ENCODE results near the gene NOS1. TPM values are rescaled to one million over a fixed set of nuclear protein-coding genes. Genes with fewer than 3 reads are reported as not detected.

NOS1 gene
- total RNA-seq, 2 experiments from 2014 or later: not detected

DNA sequence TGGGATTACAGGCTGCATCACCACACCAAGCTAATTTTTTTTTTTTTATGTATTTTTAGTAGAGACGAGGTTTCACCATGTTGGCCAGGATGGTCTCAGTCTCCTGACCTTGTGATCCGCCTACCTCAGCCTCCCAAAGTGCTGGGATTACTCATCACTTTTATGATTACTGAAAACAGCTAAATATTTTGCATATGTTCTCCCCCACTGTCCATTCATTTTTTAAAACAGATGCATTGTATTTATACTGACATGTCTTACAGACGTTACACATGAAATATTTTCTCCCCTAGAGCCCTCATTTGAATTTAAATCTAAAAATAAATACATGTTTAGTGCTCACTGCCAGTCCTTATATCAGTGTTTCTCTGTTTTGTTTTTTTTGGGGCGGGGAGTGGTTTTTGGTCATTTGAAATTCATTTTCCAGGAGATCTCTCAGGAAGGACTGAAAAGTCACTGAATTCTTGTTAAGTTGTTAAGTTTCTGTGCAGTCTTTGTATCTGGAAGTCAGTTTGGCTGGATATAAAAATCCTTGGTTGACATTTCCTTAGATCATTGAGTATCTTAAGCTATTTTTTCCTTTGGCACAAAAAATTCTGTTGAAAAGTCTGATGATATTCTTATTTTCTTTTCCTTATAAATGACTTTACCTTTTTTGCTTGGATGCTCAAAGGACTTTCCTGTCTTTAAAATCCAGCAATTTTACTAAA, 180.5 kb downstream of the NOS1 start:
- H3K4me3 Mint-ChIP-seq: no peak overlapping the region
- H3K27me3 Mint-ChIP-seq (ENCODE audit: low read depth): no peaks in the 10 kb centered on the region
- no peak for ATAC-seq
- peaks cover 69% of the 10 kb centered on the region for H3K36me3 Mint-ChIP-seq (ENCODE audit: low read depth)
- no peak for DNase-seq
- POLR2A ChIA-PET: interaction anchor here (1.6 kb wide), 1 partner anchor 9 kb away, joined by 5 read pairs; the partner anchor contains the start of gene FBXO21
- CTCF ChIA-PET: interaction anchor here (1.0 to 1.4 kb wide), 2 partner anchors 12 to 13 kb away, joined by 3 read pairs; no protein-coding TSS in a partner anchor
- no peaks in the 10 kb centered on the region for H3K4me1 Mint-ChIP-seq (ENCODE audit: low read depth)
- peaks cover 5% of the 10 kb centered on the region for H3K9me3 Mint-ChIP-seq (ENCODE audit: insufficient read depth)
- H3K27ac Mint-ChIP-seq: no peak overlapping the region

DNA sequence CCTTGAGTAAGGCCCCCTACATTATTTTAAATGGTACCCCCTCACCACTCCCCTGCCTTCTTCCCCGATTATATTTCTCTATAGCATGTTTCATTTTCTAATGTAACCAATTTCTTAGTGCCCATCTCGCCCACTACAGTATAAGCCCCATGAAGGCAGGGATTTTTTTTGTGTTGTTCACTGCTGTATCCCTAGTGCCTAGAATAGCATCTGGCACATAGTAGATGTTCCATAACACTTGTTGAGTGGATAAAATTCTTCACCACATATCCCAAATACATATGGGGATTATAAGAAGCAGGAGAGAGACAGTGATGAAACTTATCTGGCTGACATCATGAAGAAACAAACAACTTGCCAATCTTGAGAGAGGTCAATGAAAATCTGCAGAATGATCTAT, 182.7 kb downstream of the NOS1 start:
- CTCF ChIA-PET: no interaction called here
- Mint-ChIP-seq H3K36me3 (ENCODE audit: low read depth) (peaks cover 70% of the 10 kb centered on the region), H3K27ac (no peak overlapping the region), H3K27me3 (ENCODE audit: low read depth) (no peaks in the 10 kb centered on the region), H3K4me3 (no peak overlapping the region), H3K4me1 (ENCODE audit: low read depth) (no peaks in the 10 kb centered on the region), H3K9me3 (ENCODE audit: insufficient read depth) (peaks cover 5% of the 10 kb centered on the region)
- DNase-seq (no peak), ATAC-seq (no peak)
- POLR2A ChIA-PET: interaction anchor here (1.0 kb wide), 1 partner anchor 11 kb away, joined by 3 read pairs; the partner anchor contains the start of gene FBXO21

DNA sequence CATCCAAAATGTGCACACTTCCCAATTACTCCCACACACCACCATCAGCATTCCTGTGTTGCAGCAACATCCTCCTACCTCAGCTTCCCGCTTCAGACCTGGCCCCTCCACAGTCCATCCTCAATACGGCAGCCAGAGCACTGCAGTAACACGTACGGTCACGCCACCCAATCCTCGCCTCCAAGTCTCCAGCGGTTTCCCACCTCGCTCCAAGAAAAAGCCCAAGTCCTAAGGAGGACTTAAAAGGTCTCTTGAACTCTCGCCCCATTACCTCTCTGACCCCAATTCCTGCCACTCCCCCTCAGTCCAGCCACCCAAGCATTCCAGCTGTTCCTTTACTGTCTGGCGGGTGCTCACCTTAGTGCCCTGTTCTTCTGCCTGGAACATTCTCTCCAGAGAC, 183.1 kb downstream of the NOS1 start:
- H3K4me1 Mint-ChIP-seq (ENCODE audit: low read depth): no peaks in the 10 kb centered on the region
- ATAC-seq: no peak
- no peak for DNase-seq
- CTCF ChIA-PET: no interaction called here
- H3K9me3 Mint-ChIP-seq (ENCODE audit: insufficient read depth): peaks cover 5% of the 10 kb centered on the region
- POLR2A ChIA-PET: interaction anchor here (1.0 kb wide), 1 partner anchor 12 kb away, joined by 3 read pairs; the partner anchor contains the start of gene FBXO21
- no peaks in the 10 kb centered on the region for H3K27me3 Mint-ChIP-seq (ENCODE audit: low read depth)
- peaks cover 70% of the 10 kb centered on the region for H3K36me3 Mint-ChIP-seq (ENCODE audit: low read depth)
- no peak overlapping the region for H3K27ac Mint-ChIP-seq
- H3K4me3 Mint-ChIP-seq: no peak overlapping the region

DNA sequence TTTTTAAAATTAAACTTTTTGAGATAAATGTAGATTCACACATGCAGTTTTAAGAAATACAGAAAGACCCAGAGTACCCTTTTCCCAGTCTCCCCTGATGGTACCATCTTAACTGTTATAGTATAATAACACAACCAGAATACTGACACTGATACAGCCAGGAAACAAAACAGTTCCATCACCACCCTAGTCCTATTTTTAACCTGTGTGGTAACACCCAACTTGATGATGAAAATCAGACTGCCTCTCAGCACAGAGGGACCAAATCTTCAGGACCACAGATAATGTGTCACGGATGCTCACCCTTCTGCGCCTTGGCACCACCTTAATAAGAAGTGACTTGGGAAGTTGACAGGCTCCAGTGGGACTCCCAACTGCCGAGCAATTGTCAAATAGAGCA, 189.3 kb downstream of the NOS1 start:
- Mint-ChIP-seq H3K4me3 (no peak overlapping the region), H3K36me3 (ENCODE audit: low read depth) (peaks cover 68% of the 10 kb centered on the region), H3K4me1 (ENCODE audit: low read depth) (peaks cover 2% of the 10 kb centered on the region), H3K27ac (no peak overlapping the region), H3K27me3 (ENCODE audit: low read depth) (no peaks in the 10 kb centered on the region), H3K9me3 (ENCODE audit: insufficient read depth) (no peaks in the 10 kb centered on the region)
- no peak for DNase-seq
- no peak for ATAC-seq
- ChIA-PET POLR2A (no interaction called here), CTCF (no interaction called here)

DNA sequence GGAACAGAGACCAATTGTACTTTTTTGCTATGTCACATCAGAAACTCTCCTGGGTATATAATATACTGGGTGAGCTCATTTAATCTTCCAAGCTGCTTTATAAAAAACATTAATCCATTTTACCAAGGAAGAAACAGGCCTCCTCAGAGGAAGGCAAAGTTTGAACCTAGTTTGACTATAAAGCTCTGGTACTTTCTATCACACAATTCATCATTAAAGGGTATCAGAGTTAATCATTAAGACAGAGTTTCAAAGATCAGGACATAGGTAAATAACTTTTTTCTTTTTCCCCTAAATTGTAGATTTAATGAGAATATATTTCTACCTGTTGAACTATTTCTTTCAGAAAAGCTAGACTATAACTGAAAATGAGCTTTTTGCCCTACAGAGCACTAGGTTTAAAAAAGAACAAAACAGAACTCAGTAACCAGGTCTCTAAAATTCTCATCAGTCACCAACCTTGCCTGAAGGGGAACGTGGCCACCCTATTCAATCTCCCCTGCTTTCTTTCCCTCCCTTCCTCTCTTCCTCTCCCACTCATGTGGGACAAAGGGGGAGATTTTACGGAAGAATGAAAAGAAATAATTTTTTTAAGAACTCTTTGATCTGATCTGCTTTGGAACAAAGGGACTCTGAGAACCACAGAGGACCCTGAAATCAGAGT, 189.8 kb downstream of the NOS1 start:
- H3K9me3 Mint-ChIP-seq (ENCODE audit: insufficient read depth): no peaks in the 10 kb centered on the region
- DNase-seq (no peak), ATAC-seq (no peak)
- ChIA-PET POLR2A (no interaction called here), CTCF (interaction anchor here (0.8 to 1.4 kb wide), 2 partner anchors 17 to 41 kb away, joined by 3 to 4 read pairs; no protein-coding TSS in a partner anchor)
- H3K4me3 Mint-ChIP-seq: no peak overlapping the region
- peaks cover 2% of the 10 kb centered on the region for H3K4me1 Mint-ChIP-seq (ENCODE audit: low read depth)
- H3K36me3 Mint-ChIP-seq (ENCODE audit: low read depth): peaks cover 69% of the 10 kb centered on the region
- H3K27me3 Mint-ChIP-seq (ENCODE audit: low read depth): no peaks in the 10 kb centered on the region
- H3K27ac Mint-ChIP-seq: no peak overlapping the region

DNA sequence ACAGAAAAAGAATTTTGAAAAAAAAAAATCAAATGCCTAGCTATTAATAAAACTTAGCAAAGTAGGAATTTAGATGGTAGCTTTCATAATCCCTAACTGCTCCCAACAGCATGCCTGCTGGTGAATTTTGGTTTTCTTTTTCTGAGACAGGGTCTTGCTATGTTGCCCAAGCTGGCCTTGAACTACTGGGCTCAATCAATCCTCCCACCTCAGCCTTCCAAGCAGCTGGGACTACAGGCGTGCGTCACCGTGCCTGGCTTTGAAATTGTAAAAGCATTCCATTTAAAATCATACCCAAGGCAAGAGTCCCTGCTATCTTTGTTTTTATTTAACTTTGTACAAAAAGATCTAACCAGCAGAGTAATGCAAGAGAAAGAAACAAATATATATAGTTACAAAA, 191.9 kb downstream of the NOS1 start:
- ChIA-PET POLR2A (no interaction called here), CTCF (interaction anchor here (0.6 to 1.3 kb wide), 2 partner anchors 12 to 15 kb away, joined by 3 read pairs; no protein-coding TSS in a partner anchor)
- Mint-ChIP-seq H3K27me3 (ENCODE audit: low read depth) (no peaks in the 10 kb centered on the region), H3K36me3 (ENCODE audit: low read depth) (peaks cover 67% of the 10 kb centered on the region), H3K4me3 (no peak overlapping the region), H3K27ac (no peak overlapping the region), H3K4me1 (ENCODE audit: low read depth) (peaks cover 5% of the 10 kb centered on the region), H3K9me3 (ENCODE audit: insufficient read depth) (no peaks in the 10 kb centered on the region)
- DNase-seq: no peak
- ATAC-seq: no peak

DNA sequence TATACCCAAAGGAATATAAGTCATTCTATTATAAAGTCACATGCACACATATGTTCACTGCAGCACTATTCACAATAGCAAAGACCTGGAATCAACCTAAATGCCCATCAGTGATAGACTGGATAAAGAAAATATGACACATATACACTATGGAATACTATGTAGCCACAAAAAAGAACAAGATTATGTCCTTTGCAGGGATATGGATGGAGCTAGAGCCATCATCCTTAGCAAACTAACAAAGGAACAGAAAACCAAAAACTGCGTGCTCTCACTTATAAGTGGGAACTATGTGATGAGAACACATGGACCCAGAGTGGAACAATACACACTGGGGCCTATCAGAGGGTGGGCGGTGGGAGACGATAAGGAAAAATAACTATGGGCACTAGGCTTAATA, 192.4 kb downstream of the NOS1 start:
- Mint-ChIP-seq H3K27me3 (ENCODE audit: low read depth) (no peaks in the 10 kb centered on the region), H3K36me3 (ENCODE audit: low read depth) (peaks cover 64% of the 10 kb centered on the region), H3K27ac (no peak overlapping the region), H3K4me3 (no peak overlapping the region), H3K4me1 (ENCODE audit: low read depth) (peaks cover 5% of the 10 kb centered on the region), H3K9me3 (ENCODE audit: insufficient read depth) (no peaks in the 10 kb centered on the region)
- ATAC-seq: no peak
- DNase-seq: no peak
- CTCF ChIA-PET: interaction anchor here (0.6 to 1.3 kb wide), 3 partner anchors 12 to 14 kb away, joined by 3 read pairs; no protein-coding TSS in a partner anchor
- POLR2A ChIA-PET: interaction anchor here (0.6 kb wide), 1 partner anchor 243 kb away, joined by 3 read pairs; no protein-coding TSS in a partner anchor

DNA sequence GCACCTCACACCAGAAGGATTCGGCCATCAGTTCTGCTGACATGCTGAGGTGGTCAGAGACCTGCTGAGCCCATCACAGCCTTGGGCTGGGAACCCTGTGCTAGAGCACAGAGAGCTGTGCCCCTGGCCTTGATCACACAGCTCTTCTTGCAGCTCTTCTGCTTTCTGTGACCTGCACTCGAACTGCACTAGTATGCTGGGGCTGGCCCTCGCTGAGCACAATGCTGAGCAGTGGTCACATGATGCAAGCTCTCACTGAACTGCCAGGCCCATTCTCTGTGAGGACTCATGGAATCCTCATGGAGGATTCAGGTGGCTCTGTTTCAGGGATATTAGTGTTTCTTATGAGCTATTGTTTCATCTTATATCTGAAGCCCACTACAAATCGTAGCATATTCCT, 193.7 kb downstream of the NOS1 start:
- Mint-ChIP-seq H3K36me3 (ENCODE audit: low read depth) (peaks cover 58% of the 10 kb centered on the region), H3K4me3 (no peak overlapping the region), H3K27me3 (ENCODE audit: low read depth) (no peaks in the 10 kb centered on the region), H3K27ac (no peak overlapping the region), H3K4me1 (ENCODE audit: low read depth) (peaks cover 5% of the 10 kb centered on the region), H3K9me3 (ENCODE audit: insufficient read depth) (no peaks in the 10 kb centered on the region)
- POLR2A ChIA-PET: no interaction called here
- no peak for DNase-seq
- no peak for ATAC-seq
- CTCF ChIA-PET: interaction anchor here (0.9 kb wide), 1 partner anchor 13 kb away, joined by 3 read pairs; no protein-coding TSS in a partner anchor

DNA sequence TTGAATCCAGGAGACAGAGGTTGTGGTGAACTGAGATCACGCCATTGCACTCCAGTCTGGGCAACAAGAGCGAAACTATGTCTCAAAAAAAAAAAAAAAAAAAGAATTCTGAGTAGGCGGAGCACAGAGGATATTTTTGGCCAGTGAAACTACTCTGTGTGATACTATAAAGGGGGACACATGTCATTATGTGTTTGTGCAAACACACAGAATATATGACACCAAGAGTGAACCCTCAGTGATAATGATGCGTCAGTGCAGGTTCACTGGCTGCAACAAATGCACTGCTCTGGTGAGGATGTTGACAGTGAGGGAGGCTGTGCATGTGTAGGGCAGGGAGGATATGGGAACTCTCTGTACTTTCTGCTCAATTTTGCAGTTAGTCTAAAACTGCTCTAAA, 195.3 kb downstream of the NOS1 start:
- ChIA-PET POLR2A (no interaction called here), CTCF (interaction anchor here (1.1 kb wide), 1 partner anchor 12 kb away, joined by 4 read pairs; no protein-coding TSS in a partner anchor)

DNA sequence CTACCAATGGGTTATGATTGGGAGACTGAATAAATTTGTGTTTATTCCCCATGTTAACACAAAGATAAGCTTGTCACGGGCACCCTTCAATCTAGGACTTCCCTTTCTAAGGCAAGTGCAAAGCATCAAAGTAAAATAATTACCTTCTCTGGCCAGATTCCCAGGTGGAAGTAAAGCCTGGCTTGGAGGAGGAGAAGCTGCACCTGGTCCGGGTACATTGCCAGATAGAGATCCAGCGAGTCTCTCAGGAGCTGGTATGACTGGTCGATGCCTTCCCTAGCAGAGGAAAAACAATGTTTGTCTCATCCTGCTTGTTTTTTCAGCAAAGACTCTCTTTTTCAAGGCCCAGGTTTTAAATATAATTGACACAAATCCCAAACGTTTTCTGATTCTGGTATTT, 196.1 kb downstream of the NOS1 start:
- H3K36me3 Mint-ChIP-seq (ENCODE audit: low read depth): peaks cover 59% of the 10 kb centered on the region
- POLR2A ChIA-PET: no interaction called here
- no peak overlapping the region for H3K4me3 Mint-ChIP-seq

More for the DNA sequence above, 195.3 kb downstream of the NOS1 start:
- Mint-ChIP-seq H3K36me3 (ENCODE audit: low read depth) (peaks cover 57% of the 10 kb centered on the region), H3K9me3 (ENCODE audit: insufficient read depth) (no peaks in the 10 kb centered on the region), H3K4me1 (ENCODE audit: low read depth) (peaks cover 9% of the 10 kb centered on the region), H3K4me3 (no peak overlapping the region), H3K27ac (no peak overlapping the region), H3K27me3 (ENCODE audit: low read depth) (no peaks in the 10 kb centered on the region)
- ATAC-seq (no peak), DNase-seq (no peak)

DNA sequence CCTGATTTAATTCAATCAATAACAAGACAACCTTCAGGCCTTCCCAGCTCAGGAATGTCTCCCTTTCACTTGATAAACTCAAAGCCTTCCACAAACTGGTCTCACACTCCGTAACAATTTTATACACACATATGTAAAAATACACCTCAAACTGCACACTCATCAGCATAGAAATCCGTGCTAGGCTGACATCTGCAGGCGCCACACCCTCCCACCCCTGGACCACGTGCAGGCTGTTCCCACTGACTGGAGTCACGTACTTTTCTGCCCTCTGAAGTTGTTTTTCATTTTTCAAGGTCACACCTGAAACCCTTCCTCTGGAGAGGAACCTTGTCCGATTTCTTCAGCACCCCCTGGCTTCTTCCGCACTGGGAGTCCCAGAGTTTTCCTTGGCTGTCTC, 198.8 kb downstream of the NOS1 start:
- no peak for ATAC-seq
- H3K9me3 Mint-ChIP-seq (ENCODE audit: insufficient read depth): no peaks in the 10 kb centered on the region
- ChIA-PET CTCF (interaction anchor here (0.6 kb wide), 1 partner anchor 64 kb away, joined by 3 read pairs; no protein-coding TSS in a partner anchor), POLR2A (no interaction called here)
- H3K4me1 Mint-ChIP-seq (ENCODE audit: low read depth): peaks cover 9% of the 10 kb centered on the region
- H3K4me3 Mint-ChIP-seq: no peak overlapping the region
- no peak overlapping the region for H3K27ac Mint-ChIP-seq
- no peak for DNase-seq
- no peaks in the 10 kb centered on the region for H3K27me3 Mint-ChIP-seq (ENCODE audit: low read depth)
- peaks cover 61% of the 10 kb centered on the region for H3K36me3 Mint-ChIP-seq (ENCODE audit: low read depth)

More for the DNA sequence above, 196.1 kb downstream of the NOS1 start:
- no peaks in the 10 kb centered on the region for H3K27me3 Mint-ChIP-seq (ENCODE audit: low read depth)
- DNase-seq: no peak
- no peak overlapping the region for H3K27ac Mint-ChIP-seq
- CTCF ChIA-PET: interaction anchor here (1.1 kb wide), 1 partner anchor 11 kb away, joined by 4 read pairs; no protein-coding TSS in a partner anchor
- no peak for ATAC-seq
- no peaks in the 10 kb centered on the region for H3K9me3 Mint-ChIP-seq (ENCODE audit: insufficient read depth)
- H3K4me1 Mint-ChIP-seq (ENCODE audit: low read depth): peaks cover 9% of the 10 kb centered on the region

DNA sequence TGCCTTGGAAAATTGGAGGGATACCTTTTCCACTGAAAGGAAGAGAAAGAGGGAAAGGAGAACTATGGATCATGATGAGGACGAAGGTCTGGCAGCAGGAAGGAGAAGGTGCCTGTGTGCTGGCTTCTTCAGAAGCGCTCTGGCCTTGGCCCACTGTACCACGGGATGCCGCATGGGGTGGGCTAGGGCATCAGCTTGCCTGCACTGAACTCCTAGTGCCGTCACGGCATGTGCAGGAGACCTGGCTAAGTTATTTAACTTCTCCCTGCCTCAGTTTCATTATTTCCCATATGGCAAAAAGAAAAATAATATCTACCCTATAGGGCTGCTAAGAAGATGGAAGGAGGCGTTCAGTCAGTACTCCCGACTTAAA, 199.3 kb downstream of the NOS1 start:
- Mint-ChIP-seq H3K27me3 (ENCODE audit: low read depth) (no peaks in the 10 kb centered on the region), H3K27ac (no peak overlapping the region), H3K4me3 (no peak overlapping the region), H3K4me1 (ENCODE audit: low read depth) (peaks cover 9% of the 10 kb centered on the region), H3K9me3 (ENCODE audit: insufficient read depth) (no peaks in the 10 kb centered on the region), H3K36me3 (ENCODE audit: low read depth) (peaks cover 64% of the 10 kb centered on the region)
- ATAC-seq (no peak), DNase-seq (no peak)
- CTCF ChIA-PET: no interaction called here
- POLR2A ChIA-PET: no interaction called here

Data from activated CD8-positive, alpha-beta T cell treated with anti-CD3 and anti-CD28 coated beads, Interleukin-2, amount 10 ng/mL, durations not matched to agents 7 days and 5 days (primary cell).